GM15510 (cell line): ENCODE measurements around the gene EDIL3.

Experiments used
- POLR2A ChIP-seq: IDR thresholded peaks from 3 replicates; pipeline ENCODE4 v1.6.1; 2011; ENCODE audit warnings: borderline replicate concordance; ENCODE audit not compliant: insufficient read length; ENCODE audit errors: extremely low read depth

EDIL3 gene

GRCh38 chr5:84292000-84292642 is 92.6 kb downstream of the EDIL3 start:
- no peak for TF ChIP-seq POLR2A

- no peak for TF ChIP-seq POLR2A
Observed at GRCh38 chr5:84290673-84291072, 94.0 kb downstream of the EDIL3 start.

- no peak for TF ChIP-seq POLR2A
Observed at GRCh38 chr5:84290161-84290560, 94.5 kb downstream of the EDIL3 start.

GRCh38 chr5:84287951-84288350 is 96.7 kb downstream of the EDIL3 start:
- no peak for TF ChIP-seq POLR2A

GRCh38 chr5:84286662-84287061 is 98.0 kb downstream of the EDIL3 start:
- TF ChIP-seq POLR2A = no peak

DNA sequence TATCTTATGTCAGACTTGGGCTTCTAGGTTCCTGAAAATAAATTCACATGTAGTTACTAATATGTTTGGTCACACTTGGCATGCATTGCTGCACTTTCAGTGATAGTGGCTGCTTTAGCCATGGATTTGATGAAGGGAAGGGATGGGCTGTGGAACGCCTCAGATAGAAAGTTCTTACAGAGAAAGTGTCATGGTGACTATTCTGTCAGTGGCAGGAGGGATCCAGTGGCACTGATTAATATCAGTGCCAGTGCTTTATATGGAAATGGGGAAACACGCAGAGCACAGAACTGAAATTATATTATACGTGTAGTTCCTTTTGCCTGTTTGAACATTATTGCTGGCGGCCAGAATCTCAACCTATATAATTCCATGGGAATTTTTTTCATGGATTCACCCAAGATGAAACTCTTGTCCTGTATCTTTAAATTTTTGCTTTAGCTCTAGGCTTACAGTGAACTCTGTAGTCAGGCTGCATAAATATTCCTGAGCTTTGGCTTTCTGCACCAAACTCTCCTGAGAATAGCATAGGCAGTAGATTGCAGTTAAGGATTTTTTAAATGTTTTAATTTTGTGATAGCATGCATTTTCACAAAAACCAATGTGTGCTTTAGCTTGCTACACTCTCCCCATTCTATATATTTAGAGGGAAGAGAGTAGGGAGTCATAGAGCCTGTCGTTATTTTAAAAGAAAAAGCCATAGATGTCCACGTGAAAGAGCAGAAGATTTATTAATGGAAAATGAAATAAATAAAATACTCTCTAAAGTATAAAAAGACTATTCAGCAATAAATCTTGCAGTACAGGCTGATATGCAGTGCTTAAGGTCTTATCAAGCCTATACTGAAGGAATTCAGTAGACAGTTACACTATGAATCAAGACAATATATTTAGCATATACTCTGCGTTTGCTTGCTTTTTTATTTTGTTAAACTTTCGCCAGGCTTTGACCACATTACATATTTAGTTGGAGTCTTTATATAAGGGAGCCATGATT is 98.7 kb downstream of the EDIL3 start:
- TF ChIP-seq POLR2A = no peak

GRCh38 chr5:84281383-84281782 is 103.3 kb downstream of the EDIL3 start:
- no peak for TF ChIP-seq POLR2A

GRCh38 chr5:84279234-84279633 is 105.4 kb downstream of the EDIL3 start:
- TF ChIP-seq POLR2A = no peak

GRCh38 chr5:84275609-84276008 is 109.1 kb downstream of the EDIL3 start:
- no peak for TF ChIP-seq POLR2A

DNA sequence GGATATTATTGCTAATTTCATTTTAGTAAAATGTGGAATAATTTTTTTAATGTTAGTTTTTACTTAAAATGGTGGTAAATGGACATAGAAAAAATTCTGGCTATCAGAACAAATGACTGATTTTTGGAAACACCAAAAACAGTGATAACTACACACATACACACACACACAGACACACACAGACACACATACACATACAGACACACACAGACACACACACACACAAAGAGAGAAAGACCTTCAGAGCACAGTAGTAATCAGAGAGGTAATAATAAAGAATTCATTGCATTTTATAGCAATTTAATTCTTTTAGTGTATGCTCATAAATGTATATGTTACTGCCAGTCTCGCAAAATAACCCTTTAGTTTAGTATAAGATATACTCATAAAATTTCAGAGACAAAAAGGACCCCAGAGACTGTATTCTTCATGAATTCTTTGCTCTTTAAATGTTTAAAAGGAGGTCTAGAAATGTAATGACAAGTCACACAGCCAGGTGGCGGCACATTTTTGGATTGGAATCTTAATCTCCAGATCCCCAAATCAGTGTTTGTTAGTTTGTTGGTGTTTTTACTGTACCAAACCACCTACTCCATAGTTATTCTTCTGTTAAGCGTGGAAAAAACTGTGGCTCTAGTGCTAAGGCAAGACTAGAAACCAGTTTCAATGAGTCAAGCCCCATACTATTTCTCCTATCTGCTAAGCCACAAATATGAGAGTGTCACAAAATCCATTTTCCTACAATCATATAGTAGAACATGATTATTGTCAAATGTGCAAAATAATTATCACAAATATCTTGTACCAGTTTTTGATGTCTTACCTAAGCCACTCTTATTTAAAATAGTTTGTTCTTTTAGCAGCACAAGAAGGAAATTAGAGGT is 109.9 kb downstream of the EDIL3 start:
- TF ChIP-seq POLR2A = no peak

GRCh38 chr5:84273517-84273883 is 111.2 kb downstream of the EDIL3 start:
- TF ChIP-seq POLR2A = no peak

DNA sequence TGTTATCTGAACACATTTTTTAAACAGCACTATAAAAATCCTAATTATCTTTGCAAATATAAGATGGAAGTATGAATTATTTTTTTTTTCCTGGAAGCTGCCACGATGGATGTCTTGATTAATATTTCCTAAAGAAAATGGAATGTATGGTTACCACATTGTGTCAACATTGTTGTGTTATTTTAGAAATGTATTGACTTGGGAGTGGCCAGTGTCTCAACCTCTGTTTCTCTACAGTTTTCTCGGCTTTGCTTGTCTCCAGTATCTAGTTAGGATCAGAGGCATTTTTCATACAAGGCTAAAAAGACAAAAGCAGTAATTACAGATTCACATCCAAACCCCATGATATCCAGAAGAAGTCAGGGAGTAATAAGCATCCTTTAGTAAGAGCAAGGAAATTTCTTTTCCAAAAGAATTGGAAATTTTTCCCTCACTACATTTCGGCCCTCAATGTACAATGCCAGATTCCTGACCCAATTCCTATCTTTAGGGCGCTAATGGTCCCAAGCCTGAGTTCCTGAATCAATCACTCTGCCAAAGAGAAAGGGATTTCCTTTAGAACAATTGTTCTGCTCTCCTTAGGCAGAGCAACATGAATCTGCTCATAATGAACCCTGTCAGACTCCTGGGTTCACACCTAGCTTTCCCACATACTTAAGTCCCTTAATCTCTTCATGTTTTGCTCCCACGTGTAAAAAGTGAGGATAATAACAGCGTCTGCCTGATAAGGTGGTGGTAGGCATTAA is 111.7 kb downstream of the EDIL3 start:
- no peak for TF ChIP-seq POLR2A

- TF ChIP-seq POLR2A = no peak
Observed at GRCh38 chr5:84265739-84266550, 118.7 kb downstream of the EDIL3 start.
